ENCODE data around the gene RNF213.

RNF213 gene

DNA sequence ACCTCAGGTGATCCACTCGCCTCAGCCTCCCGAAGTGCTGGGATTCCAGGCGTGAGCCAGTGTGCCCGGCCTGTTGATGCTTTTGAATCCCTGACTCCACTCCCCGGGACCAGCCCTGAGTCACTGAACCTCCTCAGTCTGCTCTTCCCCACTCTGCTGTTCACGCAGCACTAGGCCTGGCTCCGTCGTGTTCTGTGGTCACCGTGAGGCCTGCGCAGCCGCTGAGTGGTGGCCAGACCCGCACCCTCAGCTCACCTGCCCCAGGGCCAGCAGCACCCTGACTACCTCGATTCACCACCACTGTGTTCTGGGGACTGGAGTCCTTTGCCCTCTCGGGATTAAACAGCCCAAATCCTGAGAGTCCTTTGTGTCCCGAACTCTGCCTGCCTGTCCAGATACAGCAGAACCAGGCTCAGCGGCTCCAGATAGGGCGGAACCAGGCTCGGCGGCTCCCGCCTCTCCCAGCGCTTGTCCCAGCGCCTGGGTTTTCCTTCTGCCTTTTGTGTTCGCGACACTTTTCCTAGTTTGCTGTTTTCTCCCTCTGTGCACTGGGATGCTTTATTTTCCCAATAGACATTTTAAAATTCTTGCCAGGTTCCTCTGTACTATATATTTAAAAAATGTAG, 95.7 kb downstream of the RNF213 start:
- DNase-seq: no peak

- DNase-seq: no peak
Observed at GRCh38 chr17:80358131-80358530, 97.5 kb downstream of the RNF213 start.

GRCh38 chr17:80358861-80359260, 98.2 kb downstream of the RNF213 start:
- no peak for DNase-seq

DNA sequence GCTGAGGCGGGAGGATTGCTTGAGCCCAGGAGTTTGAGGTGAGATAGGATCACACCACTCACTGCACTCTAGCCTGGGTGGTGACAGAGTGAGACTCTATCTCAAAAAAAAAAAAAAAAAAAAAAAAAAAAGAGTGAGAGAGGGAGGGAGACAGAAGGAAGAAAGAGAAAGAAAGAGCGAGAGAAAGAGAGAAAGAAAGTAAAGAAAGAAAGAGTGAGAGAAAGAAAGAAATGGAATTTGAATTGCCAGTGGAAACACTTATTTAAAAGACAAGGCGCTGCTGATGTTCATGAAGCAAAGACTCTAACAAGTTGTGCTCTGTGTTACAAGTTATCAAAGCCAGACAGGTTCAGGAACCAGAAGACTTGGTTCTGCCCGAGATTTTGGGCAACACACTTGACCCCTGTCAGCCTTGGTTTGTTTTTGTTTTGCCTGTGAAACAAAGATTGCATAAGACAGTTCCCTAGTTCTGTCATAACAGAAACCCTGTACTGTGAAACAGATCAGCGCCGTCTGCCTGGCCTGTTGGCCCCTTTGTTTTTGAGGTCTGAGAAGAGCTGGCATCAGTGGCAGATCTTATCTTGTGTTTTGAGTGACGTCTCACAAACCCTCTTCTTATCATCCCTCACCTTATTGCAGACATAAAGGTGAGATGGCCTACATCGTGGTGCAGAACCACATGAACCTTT, 98.9 kb downstream of the RNF213 start:
- no peak for DNase-seq

GRCh38 chr17:80360396-80360795, 99.7 kb downstream of the RNF213 start:
- no peak for DNase-seq

GRCh38 chr17:80361495-80362220, 101.0 kb downstream of the RNF213 start:
- peak; percentile 6 for DNase-seq

GRCh38 chr17:80362428-80363119, 101.9 kb downstream of the RNF213 start:
- DNase-seq: no peak

DNA sequence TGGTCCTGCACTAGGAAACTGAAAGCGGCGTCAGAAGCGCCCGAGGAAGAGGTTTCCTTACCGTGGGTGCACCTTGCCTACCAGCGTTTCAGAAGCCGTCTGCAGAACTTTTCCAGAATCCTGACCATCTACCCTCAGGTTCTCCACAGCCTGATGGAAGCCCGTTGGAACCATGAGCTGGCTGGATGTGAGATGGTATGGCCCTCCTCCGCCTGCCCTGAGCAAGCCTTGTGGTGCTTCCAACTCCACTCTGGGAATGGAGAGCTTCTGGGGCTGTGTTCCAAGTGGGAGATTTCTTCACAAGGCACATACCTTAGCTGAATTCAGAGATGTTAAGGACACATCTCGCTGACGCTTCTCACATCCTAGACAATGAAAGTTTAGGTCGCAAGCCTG, 102.5 kb downstream of the RNF213 start:
- no peak for DNase-seq

DNA sequence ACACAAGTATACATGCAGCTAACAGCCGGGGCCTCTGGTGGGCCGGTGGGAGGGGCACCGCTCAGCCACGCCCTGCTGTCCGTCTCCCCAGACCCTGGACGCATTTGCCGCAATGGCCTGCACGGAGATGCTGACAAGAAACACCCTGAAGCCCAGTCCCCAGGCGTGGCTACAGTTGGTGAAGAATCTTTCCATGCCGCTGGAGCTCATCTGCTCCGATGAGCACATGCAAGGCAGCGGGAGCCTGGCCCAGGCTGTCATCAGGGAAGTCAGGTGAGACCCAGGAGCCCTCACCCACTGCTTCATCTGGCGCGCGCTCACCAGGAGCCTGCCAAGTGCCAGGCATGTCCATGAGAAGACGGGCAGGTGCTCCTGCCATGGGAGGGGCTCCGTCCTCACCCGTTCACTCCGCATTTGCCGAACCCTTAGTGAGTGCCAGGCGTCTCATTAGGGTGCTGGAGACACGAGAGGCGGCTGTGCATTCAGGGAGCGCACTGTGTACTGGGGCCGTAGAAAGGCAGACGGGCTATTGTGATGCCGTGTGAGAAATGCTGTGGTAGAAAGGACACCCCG, 103.0 kb downstream of the RNF213 start:
- no peak for DNase-seq

- DNase-seq: peak; percentile 4
Observed at GRCh38 chr17:80364091-80364691, 103.5 kb downstream of the RNF213 start.

DNA sequence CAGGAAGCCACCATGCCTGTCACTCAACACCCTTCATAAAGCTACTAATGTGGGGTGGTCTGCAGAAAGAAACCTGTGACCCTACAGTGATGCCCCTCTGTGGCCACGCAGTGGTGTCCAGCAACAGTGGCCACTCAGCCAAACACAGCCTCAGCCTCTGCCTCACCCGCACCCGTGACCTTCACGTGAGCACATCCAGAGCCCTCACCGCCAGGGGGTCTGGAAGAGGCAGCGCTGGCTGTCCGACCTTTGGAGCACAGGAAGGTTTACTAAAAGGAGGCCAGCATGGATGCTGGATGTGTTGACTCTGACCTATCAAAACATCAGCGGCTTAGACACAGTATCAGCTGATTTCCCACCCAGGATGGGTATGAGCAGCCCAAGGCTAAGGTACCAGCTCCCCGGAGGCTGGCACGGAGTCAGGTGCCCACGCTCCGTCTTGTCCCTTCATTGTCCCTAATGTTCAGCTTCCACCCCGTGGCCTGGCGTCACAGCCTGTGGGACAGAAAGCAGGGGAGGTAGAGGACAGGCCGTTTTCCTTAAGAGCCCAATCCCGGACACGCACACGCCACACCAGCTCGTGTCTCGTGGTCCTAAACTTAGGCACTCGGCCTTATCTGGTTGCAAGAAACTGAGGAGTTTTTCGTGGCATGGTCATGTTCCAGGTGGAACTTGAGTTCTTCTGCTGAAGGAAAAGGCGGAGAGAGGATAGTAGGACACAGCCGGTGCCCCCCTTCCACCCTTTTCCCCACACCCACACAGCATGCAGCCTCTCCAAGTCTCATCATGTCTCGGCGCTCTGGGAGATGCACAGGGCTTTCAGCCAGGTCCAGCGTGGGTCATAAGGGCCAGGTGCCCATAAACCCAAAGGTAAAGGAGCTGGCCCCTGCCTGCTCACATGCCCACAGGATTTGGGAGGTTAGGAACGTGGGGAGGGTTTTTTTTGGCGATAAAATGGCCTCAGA, 104.6 kb downstream of the RNF213 start:
- DNase-seq: no peak

- DNase-seq: no peak
Observed at GRCh38 chr17:80365983-80366382, 105.3 kb downstream of the RNF213 start.

- DNase-seq: no peak
Observed at GRCh38 chr17:80367503-80367902, 106.9 kb downstream of the RNF213 start.

DNA sequence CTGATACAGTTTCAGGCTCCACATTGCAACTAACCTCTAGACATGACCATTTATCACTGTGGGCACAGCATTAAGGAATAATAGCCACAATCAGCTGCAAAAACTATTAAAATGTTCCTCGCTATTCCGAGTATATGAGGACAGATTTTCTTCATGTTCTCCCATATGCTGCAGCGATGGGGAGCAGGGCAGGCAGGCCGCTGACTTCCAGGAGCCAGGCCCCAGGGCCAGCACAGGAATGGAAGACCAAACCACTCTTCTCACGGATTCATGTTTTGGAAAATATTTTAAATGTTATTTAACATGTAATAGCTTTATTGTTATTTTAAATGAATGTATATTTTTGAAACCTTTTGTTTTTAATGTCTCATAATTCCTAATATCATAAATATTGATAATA, 110.5 kb downstream of the RNF213 start:
- no peak for DNase-seq

- DNase-seq: no peak
Observed at GRCh38 chr17:80372456-80372855, 111.8 kb downstream of the RNF213 start.

DNA sequence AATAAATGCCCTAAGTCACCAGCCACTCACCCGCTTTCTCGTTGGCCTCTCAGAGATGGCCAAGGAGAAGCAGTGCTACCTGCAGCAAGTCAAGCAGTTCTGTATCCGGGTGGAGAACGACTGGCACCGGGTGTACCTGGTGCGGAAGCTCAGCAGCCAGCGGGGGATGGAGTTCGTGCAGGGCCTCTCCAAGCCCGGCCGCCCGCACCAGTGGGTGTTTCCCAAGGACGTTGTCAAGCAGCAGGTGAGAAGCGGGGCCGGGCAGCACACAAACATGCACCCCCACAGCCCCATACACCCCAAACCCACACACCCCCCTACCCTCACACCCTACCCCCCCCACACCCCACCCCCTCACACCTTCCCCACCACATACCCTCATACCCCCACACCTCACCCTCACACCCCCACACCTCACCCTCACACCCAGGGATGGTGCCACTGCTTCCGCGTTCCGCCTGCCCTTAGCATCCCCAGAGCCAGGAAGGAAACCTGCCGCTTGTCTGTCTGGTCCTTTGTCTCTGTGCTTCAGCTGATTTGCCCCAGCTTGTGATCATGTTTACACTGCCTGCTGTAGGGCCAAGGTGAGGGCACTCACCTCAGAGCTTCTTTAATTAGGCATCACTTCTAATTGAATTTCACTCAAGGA, 112.4 kb downstream of the RNF213 start:
- no peak for DNase-seq

DNA sequence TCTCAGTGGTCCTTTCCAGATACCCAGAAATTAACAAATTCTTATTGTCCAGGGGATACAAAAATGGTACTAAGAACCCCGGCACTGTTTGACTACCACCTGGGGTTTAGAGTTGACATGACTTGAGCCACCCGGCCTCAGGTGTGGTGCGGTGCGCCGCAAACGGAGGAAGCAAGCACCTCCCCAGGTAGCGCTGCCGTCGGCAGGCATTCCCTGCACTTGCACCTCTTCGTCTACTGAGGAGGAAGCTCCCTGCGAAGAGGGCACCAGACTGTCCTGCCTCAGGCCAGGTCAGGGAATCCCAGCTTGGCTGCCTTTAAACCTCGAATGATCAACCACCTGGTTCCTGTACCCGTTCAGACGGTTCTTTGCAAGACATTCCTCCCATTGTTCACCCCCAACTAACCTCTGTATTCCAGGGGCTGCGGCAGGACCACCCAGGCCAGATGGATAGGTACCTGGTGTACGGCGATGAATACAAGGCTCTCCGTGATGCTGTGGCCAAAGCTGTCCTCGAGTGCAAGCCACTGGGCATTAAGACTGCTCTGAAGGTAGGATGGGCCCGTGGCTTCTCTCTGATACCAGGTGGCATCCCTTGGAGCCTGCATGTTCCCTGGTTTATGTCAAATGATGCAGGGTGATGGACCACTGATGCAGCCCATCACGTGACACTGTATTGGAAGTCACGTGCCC, 113.5 kb downstream of the RNF213 start:
- DNase-seq: no peak

GRCh38 chr17:80374732-80375585, 114.3 kb downstream of the RNF213 start:
- DNase-seq: no peak

- no peak for DNase-seq
Observed at GRCh38 chr17:80376531-80376930, 115.9 kb downstream of the RNF213 start.

Measured in fibroblast of upper back skin (primary cell).